HG03520 (cell line): ENCODE results near the gene GNB5.

Experiments
- ATAC-seq: cut with Tn5 transposase; IDR thresholded peaks from one replicate; pipeline ENCODE4 v1.9.1; 2021; ENCODE audit warnings: mild to moderate bottlenecking, moderate library complexity; ENCODE audit not compliant: unreplicated experiment

Gene GNB5

GRCh38 chr15:52115598-52116427, 75.4 kb downstream of the GNB5 start:
- no peak for ATAC-seq

GRCh38 chr15:52114261-52115055, 76.7 kb downstream of the GNB5 start:
- ATAC-seq: no peak

GRCh38 chr15:52113708-52114107, 77.5 kb downstream of the GNB5 start:
- no peak for ATAC-seq

GRCh38 chr15:52113235-52113634, 78.0 kb downstream of the GNB5 start:
- ATAC-seq: no peak

GRCh38 chr15:52112203-52112750, 78.9 kb downstream of the GNB5 start:
- ATAC-seq: no peak

- no peak for ATAC-seq
Observed at GRCh38 chr15:52111517-52112202, 79.5 kb downstream of the GNB5 start.

GRCh38 chr15:52109559-52110451, 81.4 kb downstream of the GNB5 start:
- ATAC-seq: no peak

GRCh38 chr15:52107238-52107637, 84.0 kb downstream of the GNB5 start:
- ATAC-seq: no peak

GRCh38 chr15:52106641-52107040, 84.6 kb downstream of the GNB5 start:
- no peak for ATAC-seq

GRCh38 chr15:52105846-52106245, 85.3 kb downstream of the GNB5 start:
- no peak for ATAC-seq

- no peak for ATAC-seq
Observed at GRCh38 chr15:52104532-52105004, 86.6 kb downstream of the GNB5 start.

GRCh38 chr15:52103217-52104207, 87.7 kb downstream of the GNB5 start:
- peak; percentile 80 for ATAC-seq

GRCh38 chr15:52102463-52102862, 88.7 kb downstream of the GNB5 start:
- no peak for ATAC-seq

- no peak for ATAC-seq
Observed at GRCh38 chr15:52101542-52102323, 89.5 kb downstream of the GNB5 start.

GRCh38 chr15:52100807-52101442, 90.3 kb downstream of the GNB5 start:
- no peak for ATAC-seq

GRCh38 chr15:52099651-52100272, 91.4 kb downstream of the GNB5 start:
- no peak for ATAC-seq

GRCh38 chr15:52098323-52098722, 92.9 kb downstream of the GNB5 start:
- no peak for ATAC-seq
